ENCODE results near the gene TBC1D8.

Gene TBC1D8

DNA sequence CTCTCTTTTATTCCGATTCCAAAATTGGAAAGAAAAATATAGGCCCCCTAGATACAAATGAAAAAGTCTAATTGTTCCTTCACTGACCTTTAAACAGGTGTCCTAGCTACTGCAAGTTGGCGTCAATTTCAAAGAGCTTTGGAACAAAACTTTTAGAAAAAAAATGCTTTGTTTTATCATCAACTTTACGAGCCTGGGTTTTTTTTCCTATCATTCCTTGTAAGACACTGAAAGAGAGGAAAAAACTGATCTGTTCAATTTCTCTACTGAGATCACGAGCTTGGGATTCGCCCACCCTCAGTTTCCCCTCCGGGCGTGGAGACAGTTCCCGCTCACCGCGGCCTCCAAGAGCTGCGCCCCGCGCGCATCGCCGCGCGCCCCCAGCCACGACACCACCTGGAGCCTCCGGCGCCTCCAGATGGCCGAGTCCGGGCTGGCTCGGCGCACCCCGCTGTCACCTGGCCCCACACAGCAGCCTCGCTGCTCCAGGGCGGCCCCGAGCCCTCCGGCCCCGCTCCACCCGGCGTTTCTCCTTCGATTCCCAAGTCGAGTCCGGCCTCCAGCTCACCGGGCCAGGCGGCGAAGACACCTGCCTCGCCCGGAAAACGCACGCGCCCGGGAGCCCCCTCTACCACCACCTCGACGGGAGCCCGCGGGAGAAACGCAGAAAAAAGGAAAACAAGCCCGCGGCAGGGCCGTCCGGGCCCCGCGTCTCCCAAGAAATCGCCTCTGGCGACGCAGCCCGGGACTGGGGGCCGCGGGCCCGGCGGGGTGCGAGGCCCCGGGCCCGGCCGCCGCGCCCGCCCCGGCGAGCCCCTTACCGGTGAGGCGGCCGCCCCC, 656 bp downstream of the TBC1D8 start:
- ATAC-seq = peak; percentile 45

DNA sequence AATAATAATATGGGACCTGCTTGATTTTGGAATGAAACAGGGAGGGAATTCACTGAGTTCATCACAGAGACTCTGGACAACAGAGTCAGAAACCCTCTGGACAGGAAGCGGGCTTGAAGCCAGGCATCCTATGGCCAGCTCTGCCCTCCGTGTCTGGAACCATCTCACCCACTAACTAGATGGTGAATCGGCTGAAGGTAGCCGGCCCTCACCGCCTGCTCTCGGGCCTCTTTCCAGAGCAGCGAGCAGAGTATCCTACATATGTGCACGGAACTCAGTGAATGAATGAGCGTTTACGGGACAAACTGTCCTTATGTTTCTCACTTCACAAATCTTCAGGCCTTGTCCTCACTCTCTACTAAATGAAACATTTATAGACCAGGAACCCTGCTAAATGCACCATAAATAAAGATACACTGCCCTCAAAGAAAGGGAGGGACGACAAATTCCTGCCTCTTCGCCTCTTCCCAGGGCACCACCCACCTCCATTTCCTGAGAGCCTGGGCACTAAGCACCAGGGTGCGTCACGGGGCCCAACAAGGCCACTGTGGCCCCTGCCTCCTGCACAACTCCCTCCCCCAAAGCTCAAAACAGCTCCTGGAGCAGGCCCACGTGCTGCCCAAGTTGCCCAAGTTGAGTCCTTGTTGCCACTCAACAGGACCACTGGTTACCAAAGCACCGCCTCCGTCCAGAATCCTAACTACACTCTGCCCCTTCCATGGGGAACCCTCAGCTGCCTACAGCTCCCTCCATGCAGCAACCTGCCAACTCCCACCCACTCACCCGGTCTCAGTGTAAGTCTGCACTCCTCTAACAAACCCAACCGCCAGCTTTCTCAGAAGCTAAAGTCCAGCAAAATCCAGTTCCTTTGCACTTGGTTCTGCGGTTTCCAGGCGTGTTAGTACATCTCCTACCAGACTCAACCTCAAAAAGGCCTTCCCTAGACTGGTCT, 1.7 kb downstream of the TBC1D8 start:
- TF ChIP-seq CSDC2 (CRISPR knock-in tag; IDR thresholded peaks at IDR 0.05) (no peak), ZC3H10 (CRISPR knock-in tag; IDR thresholded peaks at IDR 0.05) (no peak), GLIS3 (CRISPR knock-in tag; IDR thresholded peaks at IDR 0.05) (no peak), BACH2 (CRISPR knock-in tag; IDR thresholded peaks at IDR 0.05; ENCODE audit: borderline replicate concordance) (no peak), PPARA (CRISPR knock-in tag; IDR thresholded peaks at IDR 0.05; ENCODE audit: borderline replicate concordance) (no peak), ZFP30 (CRISPR knock-in tag; IDR thresholded peaks at IDR 0.05) (no peak), ISL1 (CRISPR knock-in tag; IDR thresholded peaks at IDR 0.05) (no peak), OSR1 (CRISPR knock-in tag; IDR thresholded peaks at IDR 0.05) (no peak), TCF4 (CRISPR knock-in tag; IDR thresholded peaks at IDR 0.05; ENCODE audit: borderline replicate concordance) (no peak), ZNF565 (CRISPR knock-in tag; conservative IDR thresholded peaks at IDR 0.05; ENCODE audit: low read depth) (no peak), ZFP3 (CRISPR knock-in tag; IDR thresholded peaks at IDR 0.05) (no peak)
- TF ChIP-seq, protein P1, sequence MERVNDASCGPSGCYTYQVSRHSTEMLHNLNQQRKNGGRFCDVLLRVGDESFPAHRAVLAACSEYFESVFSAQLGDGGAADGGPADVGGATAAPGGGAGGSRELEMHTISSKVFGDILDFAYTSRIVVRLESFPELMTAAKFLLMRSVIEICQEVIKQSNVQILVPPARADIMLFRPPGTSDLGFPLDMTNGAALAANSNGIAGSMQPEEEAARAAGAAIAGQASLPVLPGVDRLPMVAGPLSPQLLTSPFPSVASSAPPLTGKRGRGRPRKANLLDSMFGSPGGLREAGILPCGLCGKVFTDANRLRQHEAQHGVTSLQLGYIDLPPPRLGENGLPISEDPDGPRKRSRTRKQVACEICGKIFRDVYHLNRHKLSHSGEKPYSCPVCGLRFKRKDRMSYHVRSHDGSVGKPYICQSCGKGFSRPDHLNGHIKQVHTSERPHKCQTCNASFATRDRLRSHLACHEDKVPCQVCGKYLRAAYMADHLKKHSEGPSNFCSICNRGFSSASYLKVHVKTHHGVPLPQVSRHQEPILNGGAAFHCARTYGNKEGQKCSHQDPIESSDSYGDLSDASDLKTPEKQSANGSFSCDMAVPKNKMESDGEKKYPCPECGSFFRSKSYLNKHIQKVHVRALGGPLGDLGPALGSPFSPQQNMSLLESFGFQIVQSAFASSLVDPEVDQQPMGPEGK (CRISPR knock-in tag; IDR thresholded peaks at IDR 0.05; ENCODE audit: borderline replicate concordance) = no peak
- TF ChIP-seq, protein P2, sequence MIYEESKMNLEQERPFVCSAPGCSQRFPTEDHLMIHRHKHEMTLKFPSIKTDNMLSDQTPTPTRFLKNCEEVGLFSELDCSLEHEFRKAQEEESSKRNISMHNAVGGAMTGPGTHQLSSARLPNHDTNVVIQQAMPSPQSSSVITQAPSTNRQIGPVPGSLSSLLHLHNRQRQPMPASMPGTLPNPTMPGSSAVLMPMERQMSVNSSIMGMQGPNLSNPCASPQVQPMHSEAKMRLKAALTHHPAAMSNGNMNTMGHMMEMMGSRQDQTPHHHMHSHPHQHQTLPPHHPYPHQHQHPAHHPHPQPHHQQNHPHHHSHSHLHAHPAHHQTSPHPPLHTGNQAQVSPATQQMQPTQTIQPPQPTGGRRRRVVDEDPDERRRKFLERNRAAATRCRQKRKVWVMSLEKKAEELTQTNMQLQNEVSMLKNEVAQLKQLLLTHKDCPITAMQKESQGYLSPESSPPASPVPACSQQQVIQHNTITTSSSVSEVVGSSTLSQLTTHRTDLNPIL (CRISPR knock-in tag; IDR thresholded peaks at IDR 0.05; ENCODE audit: low read depth) = no peak
- TF ChIP-seq, protein P3, sequence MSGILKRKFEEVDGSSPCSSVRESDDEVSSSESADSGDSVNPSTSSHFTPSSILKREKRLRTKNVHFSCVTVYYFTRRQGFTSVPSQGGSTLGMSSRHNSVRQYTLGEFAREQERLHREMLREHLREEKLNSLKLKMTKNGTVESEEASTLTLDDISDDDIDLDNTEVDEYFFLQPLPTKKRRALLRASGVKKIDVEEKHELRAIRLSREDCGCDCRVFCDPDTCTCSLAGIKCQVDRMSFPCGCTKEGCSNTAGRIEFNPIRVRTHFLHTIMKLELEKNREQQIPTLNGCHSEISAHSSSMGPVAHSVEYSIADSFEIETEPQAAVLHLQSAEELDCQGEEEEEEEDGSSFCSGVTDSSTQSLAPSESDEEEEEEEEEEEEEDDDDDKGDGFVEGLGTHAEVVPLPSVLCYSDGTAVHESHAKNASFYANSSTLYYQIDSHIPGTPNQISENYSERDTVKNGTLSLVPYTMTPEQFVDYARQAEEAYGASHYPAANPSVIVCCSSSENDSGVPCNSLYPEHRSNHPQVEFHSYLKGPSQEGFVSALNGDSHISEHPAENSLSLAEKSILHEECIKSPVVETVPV (CRISPR knock-in tag; IDR thresholded peaks at IDR 0.05) = no peak
- TF ChIP-seq, protein P4, sequence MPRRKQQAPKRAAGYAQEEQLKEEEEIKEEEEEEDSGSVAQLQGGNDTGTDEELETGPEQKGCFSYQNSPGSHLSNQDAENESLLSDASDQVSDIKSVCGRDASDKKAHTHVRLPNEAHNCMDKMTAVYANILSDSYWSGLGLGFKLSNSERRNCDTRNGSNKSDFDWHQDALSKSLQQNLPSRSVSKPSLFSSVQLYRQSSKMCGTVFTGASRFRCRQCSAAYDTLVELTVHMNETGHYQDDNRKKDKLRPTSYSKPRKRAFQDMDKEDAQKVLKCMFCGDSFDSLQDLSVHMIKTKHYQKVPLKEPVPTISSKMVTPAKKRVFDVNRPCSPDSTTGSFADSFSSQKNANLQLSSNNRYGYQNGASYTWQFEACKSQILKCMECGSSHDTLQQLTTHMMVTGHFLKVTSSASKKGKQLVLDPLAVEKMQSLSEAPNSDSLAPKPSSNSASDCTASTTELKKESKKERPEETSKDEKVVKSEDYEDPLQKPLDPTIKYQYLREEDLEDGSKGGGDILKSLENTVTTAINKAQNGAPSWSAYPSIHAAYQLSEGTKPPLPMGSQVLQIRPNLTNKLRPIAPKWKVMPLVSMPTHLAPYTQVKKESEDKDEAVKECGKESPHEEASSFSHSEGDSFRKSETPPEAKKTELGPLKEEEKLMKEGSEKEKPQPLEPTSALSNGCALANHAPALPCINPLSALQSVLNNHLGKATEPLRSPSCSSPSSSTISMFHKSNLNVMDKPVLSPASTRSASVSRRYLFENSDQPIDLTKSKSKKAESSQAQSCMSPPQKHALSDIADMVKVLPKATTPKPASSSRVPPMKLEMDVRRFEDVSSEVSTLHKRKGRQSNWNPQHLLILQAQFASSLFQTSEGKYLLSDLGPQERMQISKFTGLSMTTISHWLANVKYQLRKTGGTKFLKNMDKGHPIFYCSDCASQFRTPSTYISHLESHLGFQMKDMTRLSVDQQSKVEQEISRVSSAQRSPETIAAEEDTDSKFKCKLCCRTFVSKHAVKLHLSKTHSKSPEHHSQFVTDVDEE (CRISPR knock-in tag; IDR thresholded peaks at IDR 0.05) = no peak
- no peak for ATAC-seq

More for the DNA sequence above, 656 bp downstream of the TBC1D8 start:
- TF ChIP-seq GLIS3 (CRISPR knock-in tag; IDR thresholded peaks at IDR 0.05) (no peak), OSR1 (CRISPR knock-in tag; IDR thresholded peaks at IDR 0.05) (no peak), SNAI2 (CRISPR knock-in tag; IDR thresholded peaks at IDR 0.05) (no peak), ESRRG (CRISPR knock-in tag; IDR thresholded peaks at IDR 0.05) (no peak), ZNF8 (CRISPR knock-in tag; IDR thresholded peaks at IDR 0.05) (no peak), ZFP30 (CRISPR knock-in tag; IDR thresholded peaks at IDR 0.05) (no peak), ZFP3 (CRISPR knock-in tag; IDR thresholded peaks at IDR 0.05) (no peak), ZNF565 (CRISPR knock-in tag; conservative IDR thresholded peaks at IDR 0.05; ENCODE audit: low read depth) (no peak), ISL1 (CRISPR knock-in tag; IDR thresholded peaks at IDR 0.05) (no peak), RARB (CRISPR knock-in tag; IDR thresholded peaks at IDR 0.05) (no peak), CSDC2 (CRISPR knock-in tag; IDR thresholded peaks at IDR 0.05) (no peak), TCF4 (CRISPR knock-in tag; IDR thresholded peaks at IDR 0.05; ENCODE audit: borderline replicate concordance) (no peak)
- TF ChIP-seq, protein P3 (CRISPR knock-in tag; IDR thresholded peaks at IDR 0.05) = no peak
- TF ChIP-seq, protein P4 (CRISPR knock-in tag; IDR thresholded peaks at IDR 0.05) = no peak
- TF ChIP-seq, protein P2 (CRISPR knock-in tag; IDR thresholded peaks at IDR 0.05; ENCODE audit: low read depth) = no peak

All from SK-N-SH treated with all-trans-retinoic acid at 6 μM for 48 hours (cell line).